D721Med (cell line): ENCODE results near the gene MARK2.

Experiments
- DNase-seq: peaks from one replicate; pipeline ENCODE4 v3.0.0; 2011; ENCODE audit warnings: low spot score; ENCODE audit not compliant: insufficient read length
- FAIRE-seq: peaks from 2 replicates; lab custom pipeline; 2011; peaks lifted over from hg19 to GRCh38; lab: Jason Lieb, UNC
- TF ChIP-seq, protein P1 (sequence below): IDR thresholded peaks from 2 replicates; pipeline ENCODE4 v1.5.1; 2012; ENCODE audit warnings: mild to moderate bottlenecking, control low read depth; ENCODE audit not compliant: insufficient read depth; ENCODE audit errors: missing control alignments

Gene MARK2

DNA sequence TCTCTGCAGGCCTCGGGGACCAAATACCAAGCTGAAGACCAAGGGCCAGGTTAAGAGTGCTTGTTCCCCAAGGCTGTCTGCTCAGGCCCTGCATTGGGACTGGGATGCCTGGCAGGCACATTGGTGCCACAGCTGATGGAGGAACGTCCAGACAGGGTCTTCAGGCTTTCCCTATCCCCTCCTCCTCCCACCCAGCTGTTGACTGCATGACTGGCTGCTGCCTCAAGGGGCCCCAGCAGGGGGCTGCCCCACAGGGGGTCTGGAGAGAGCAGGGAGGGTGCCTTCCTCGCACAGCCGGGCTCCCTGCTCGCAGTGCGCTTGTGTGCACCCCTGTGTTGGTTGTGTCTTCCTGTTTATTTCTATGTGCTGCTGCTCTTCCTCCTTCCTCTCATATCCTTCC lies 68.2 kb downstream of the MARK2 start:
- FAIRE-seq (no peak), DNase-seq (no peak)
- TF ChIP-seq, protein P1, sequence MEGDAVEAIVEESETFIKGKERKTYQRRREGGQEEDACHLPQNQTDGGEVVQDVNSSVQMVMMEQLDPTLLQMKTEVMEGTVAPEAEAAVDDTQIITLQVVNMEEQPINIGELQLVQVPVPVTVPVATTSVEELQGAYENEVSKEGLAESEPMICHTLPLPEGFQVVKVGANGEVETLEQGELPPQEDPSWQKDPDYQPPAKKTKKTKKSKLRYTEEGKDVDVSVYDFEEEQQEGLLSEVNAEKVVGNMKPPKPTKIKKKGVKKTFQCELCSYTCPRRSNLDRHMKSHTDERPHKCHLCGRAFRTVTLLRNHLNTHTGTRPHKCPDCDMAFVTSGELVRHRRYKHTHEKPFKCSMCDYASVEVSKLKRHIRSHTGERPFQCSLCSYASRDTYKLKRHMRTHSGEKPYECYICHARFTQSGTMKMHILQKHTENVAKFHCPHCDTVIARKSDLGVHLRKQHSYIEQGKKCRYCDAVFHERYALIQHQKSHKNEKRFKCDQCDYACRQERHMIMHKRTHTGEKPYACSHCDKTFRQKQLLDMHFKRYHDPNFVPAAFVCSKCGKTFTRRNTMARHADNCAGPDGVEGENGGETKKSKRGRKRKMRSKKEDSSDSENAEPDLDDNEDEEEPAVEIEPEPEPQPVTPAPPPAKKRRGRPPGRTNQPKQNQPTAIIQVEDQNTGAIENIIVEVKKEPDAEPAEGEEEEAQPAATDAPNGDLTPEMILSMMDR = no peak

- TF ChIP-seq, protein P1 = no peak
- DNase-seq = no peak
- FAIRE-seq = no peak
Measured at GRCh38 chr11:63907808-63908530, 69.1 kb downstream of the MARK2 start.

DNA sequence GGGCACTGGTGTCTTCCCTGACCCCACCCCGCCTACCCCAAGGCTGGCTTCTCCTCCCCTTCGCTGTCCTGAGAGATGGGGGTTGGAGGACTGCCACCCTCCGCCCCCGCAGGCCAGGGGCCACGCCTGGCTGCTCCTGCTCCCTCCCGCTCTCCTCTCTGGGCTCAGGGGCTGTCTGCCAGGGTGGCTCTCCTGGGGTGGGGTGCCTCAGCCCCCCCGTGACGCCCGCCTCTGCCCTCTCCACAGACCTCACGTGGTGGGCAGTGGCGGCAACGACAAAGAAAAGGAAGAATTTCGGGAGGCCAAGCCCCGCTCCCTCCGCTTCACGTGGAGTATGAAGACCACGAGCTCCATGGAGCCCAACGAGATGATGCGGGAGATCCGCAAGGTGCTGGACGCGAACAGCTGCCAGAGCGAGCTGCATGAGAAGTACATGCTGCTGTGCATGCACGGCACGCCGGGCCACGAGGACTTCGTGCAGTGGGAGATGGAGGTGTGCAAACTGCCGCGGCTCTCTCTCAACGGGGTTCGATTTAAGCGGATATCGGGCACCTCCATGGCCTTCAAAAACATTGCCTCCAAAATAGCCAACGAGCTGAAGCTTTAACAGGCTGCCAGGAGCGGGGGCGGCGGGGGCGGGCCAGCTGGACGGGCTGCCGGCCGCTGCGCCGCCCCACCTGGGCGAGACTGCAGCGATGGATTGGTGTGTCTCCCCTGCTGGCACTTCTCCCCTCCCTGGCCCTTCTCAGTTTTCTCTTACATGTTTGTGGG lies 69.9 kb downstream of the MARK2 start:
- no peak for FAIRE-seq
- DNase-seq = no peak
- TF ChIP-seq, protein P1 = no peak

GRCh38 chr11:63909591-63910506 lies 70.9 kb downstream of the MARK2 start:
- no peak for DNase-seq
- TF ChIP-seq, protein P1 = no peak
- no peak for FAIRE-seq

DNA sequence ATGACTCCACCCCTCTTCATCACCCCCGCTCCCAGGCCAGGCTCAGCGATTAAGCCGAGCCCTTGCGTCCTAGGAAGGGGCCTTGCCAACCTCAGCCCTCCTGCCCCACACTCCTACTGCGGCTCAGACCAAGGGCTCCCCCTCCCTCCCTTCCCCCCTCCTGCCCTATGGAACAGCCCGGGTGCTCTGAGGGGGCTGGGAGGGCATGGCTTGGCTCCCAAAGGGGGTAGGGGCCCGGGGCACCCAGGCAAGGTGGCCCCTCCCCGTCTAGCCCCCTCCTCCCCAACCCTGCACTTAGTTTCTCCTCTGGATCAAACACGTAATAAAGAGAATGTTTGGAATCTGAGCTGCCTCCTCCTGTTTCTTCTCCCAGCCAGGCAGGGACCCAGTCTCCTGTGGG lies 71.8 kb downstream of the MARK2 start:
- DNase-seq (no peak), FAIRE-seq (no peak)
- TF ChIP-seq, protein P1 = no peak

DNA sequence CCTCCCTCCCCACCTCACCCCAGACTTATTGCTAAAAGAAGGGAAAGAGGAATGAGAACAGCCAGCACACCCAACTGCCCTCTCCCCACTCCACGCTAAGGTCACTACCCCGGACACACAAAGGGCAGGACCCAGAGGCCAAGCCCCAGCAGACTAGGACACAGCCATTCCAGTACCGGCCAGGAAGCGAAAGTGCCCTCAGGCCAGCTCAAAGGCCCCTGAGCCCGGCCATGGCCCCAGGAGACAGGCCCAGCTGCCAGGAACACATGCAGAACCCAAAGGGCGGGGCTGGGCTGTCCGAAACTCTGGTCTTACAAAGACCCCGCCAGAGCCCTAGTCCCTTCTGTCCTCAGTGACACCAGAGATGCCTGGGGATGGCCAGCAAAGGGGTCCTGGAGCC lies 72.5 kb downstream of the MARK2 start:
- TF ChIP-seq, protein P1 = no peak
- no peak for FAIRE-seq
- DNase-seq = no peak
